ENCODE results near the gene IQCK.

DNA sequence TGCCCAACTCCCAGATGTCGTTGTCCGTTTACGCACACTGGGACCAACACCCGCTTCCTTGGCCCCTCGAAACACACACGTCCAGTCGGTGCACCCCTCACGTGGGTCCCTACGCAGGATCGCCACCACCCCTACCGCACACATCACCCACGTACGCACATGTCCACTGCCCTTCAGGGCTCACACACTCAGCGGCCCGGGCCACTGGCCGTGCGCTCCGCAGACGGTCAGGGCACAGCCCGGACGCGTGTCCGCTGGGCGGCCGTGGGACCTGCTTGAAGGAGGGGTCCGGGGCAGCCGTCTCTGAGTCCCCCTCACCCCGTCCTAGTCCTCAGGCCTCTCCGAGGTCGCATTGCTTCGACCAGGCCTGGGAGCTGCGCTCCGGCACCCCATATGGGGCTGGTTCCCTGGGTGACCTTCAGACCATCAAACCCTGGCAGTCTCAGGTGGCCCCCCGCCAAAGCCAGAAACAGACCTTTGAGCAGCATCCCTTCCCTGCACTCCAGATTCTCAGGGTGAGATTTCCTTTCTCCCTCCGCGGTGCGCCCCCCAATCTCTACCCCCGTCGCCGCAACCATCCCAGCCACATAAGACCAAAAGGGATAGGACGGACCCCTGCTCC is 167.5 kb downstream of the IQCK start:
- TF ChIP-seq, protein P1, sequence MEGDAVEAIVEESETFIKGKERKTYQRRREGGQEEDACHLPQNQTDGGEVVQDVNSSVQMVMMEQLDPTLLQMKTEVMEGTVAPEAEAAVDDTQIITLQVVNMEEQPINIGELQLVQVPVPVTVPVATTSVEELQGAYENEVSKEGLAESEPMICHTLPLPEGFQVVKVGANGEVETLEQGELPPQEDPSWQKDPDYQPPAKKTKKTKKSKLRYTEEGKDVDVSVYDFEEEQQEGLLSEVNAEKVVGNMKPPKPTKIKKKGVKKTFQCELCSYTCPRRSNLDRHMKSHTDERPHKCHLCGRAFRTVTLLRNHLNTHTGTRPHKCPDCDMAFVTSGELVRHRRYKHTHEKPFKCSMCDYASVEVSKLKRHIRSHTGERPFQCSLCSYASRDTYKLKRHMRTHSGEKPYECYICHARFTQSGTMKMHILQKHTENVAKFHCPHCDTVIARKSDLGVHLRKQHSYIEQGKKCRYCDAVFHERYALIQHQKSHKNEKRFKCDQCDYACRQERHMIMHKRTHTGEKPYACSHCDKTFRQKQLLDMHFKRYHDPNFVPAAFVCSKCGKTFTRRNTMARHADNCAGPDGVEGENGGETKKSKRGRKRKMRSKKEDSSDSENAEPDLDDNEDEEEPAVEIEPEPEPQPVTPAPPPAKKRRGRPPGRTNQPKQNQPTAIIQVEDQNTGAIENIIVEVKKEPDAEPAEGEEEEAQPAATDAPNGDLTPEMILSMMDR (IDR thresholded peaks at IDR 0.05): no peak
- no peak for TF ChIP-seq POLR2A (IDR thresholded peaks at IDR 0.05)

All from breast epithelium (tissue), 3 donors.